ENCODE data around the gene CIT. TPM values are rescaled to one million over a fixed set of nuclear protein-coding genes. Genes with fewer than 3 reads are reported as not detected.

The CIT gene
- total RNA-seq, 1 donor from 2014 or later, result 20.6 TPM

DNA sequence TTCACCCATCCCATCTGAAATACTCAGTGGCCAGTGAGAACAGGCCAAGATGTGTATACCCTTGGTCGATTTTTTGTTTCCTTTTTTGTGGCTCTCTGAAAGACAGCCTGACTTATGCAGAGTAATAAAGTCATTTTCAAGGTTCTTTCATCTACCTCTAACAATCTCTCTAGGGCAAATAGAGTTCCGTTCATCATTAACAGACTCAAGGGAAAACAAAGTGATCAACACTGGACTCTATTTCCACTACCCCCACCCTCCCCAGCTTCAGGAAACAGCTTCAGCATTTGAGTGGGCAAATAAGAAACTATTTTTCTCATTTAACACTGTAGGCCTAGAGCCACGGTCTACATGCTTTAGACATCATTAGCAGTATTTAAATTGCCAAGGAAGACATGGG lies 193.3 kb downstream of the CIT start:
- H3K4me1 ChIP-seq, result peaks cover 16% of the 10 kb centered on the region
- DNase-seq (ENCODE audit: extremely low spot score in 2 of 2), result no peak
- intact Hi-C loops (cut with DNase I), result no loop called here
- no peak overlapping the region for H3K4me3 ChIP-seq
- no peaks in the 10 kb centered on the region for H3K27me3 ChIP-seq
- TF ChIP-seq, protein P1, sequence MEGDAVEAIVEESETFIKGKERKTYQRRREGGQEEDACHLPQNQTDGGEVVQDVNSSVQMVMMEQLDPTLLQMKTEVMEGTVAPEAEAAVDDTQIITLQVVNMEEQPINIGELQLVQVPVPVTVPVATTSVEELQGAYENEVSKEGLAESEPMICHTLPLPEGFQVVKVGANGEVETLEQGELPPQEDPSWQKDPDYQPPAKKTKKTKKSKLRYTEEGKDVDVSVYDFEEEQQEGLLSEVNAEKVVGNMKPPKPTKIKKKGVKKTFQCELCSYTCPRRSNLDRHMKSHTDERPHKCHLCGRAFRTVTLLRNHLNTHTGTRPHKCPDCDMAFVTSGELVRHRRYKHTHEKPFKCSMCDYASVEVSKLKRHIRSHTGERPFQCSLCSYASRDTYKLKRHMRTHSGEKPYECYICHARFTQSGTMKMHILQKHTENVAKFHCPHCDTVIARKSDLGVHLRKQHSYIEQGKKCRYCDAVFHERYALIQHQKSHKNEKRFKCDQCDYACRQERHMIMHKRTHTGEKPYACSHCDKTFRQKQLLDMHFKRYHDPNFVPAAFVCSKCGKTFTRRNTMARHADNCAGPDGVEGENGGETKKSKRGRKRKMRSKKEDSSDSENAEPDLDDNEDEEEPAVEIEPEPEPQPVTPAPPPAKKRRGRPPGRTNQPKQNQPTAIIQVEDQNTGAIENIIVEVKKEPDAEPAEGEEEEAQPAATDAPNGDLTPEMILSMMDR (IDR thresholded peaks at IDR 0.05), result no peak
- TF ChIP-seq POLR2A (IDR thresholded peaks at IDR 0.05) (no peak), POLR2AphosphoS5 (IDR thresholded peaks at IDR 0.05; ENCODE audit: insufficient read depth in 1 of 2, low read depth in 1 of 2) (no peak)
- no peaks in the 10 kb centered on the region for H3K9me3 ChIP-seq
- no peak overlapping the region for H3K27ac ChIP-seq
- peaks cover 0 to 27% of the 10 kb centered on the region in 2 donors for H3K36me3 ChIP-seq

DNA sequence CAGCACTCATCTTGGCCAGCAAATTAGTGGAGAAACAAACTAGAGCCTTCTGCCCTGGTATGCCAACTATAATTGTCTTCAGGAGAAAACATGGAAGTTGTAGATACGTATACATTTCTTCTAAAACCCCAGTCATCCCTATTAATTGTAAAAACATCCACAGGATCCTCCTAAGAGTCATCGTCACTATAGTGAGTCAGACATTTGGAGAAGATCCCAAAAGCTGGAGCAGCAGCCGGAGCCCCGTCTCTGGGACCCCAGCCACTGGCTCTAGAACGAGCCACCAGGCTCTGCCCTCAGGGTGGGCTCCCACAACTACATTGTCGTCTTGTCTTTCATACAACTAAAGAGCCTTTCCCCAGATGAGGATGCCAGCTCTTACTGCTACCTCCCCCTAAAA lies 193.7 kb downstream of the CIT start:
- H3K27me3 ChIP-seq, result no peaks in the 10 kb centered on the region
- no peak overlapping the region for H3K27ac ChIP-seq
- no peak overlapping the region for H3K4me3 ChIP-seq
- peaks cover 16% of the 10 kb centered on the region for H3K4me1 ChIP-seq
- intact Hi-C loops (cut with DNase I), result no loop called here
- no peak for DNase-seq (ENCODE audit: extremely low spot score in 2 of 2)
- H3K9me3 ChIP-seq, result no peaks in the 10 kb centered on the region
- H3K36me3 ChIP-seq, result peaks cover 0 to 31% of the 10 kb centered on the region in 2 donors
- TF ChIP-seq POLR2AphosphoS5 (IDR thresholded peaks at IDR 0.05; ENCODE audit: insufficient read depth in 1 of 2, low read depth in 1 of 2), result no peak
- TF ChIP-seq, protein P1 (IDR thresholded peaks at IDR 0.05), result no peak
- no peak for TF ChIP-seq POLR2A (IDR thresholded peaks at IDR 0.05)

DNA sequence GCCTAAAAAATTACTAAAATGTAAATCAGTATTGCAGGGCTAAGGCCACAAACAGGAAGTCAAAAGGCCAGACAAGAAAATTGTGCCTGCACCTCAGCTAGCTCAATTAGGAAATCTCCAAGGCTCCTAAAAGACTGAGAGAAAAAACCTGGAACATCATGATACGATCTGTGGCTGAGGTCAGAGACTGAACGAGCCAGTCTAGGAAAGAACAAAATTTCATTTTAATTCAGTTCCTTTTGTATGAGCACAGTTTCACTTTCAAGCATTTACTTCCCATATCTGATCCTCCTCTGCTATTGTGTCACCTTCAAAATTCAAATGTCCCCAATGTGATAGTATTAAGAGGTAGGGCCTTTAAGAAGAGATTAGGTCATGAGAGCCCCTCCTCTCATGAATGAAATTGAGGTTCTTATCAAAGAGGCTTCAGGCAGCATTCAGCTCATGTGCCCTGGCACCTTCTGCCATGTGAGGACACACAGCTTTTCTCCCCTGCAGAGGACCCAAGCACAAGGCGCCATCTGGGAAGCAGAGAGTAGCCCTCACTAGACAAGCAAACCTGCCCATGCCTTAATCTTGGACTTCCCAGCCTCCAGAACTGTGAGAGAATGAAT lies 194.4 kb downstream of the CIT start:
- no peak for DNase-seq (ENCODE audit: extremely low spot score in 2 of 2)
- intact Hi-C loops (cut with DNase I), result no loop called here
- H3K27ac ChIP-seq, result no peak overlapping the region

DNA sequence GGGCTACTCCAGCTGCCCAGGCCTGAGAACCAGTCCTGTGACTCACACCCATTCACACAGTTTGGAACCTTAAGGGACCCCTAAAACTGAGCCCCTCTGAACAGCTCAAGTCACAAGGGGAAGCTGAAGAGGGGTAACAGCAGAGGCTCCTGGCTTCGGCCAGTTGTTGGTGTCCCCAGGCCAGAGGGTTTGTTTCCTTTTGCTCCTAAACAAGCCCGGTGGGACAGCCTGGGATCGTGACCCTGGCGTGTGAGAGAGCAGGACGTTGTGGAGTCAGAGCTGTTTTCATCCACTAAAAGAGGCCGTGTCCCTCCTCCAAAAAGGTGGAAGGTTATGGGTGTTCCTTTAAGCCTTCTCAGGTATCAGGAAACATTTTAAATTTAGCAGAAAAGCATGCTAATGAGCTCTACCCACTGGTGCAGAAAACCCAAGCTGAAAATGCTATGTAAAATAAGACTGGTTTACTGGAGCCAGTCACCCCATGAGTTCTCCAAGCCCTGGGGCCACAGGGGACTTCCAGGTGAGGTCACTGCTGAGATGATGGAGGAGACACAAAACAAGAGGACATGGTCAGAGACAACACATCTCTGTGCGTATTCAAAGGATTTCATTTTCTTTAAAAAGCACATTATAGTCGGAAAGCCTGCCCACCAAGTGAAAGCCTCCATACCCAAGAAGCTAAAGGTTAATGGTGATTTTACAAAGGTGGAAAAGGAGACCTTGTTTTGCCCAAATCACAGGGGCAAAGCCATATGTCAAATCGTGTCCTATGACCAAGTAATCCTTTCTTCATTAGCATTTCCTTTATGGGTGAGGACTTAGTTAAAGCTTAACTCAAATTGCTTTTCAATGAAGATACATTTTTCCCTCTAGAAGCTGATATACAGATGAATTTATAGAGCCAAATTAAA lies 195.1 kb downstream of the CIT start:
- Histone ChIP-seq H3K27me3 (no peaks in the 10 kb centered on the region), H3K4me3 (no peak overlapping the region), H3K36me3 (peaks cover 0 to 45% of the 10 kb centered on the region in 2 donors), H3K9me3 (no peaks in the 10 kb centered on the region), H3K27ac (no peak overlapping the region), H3K4me1 (peaks cover 16% of the 10 kb centered on the region)
- intact Hi-C loops (cut with DNase I), result no loop called here
- TF ChIP-seq, protein P1 (IDR thresholded peaks at IDR 0.05), result no peak
- TF ChIP-seq POLR2AphosphoS5 (IDR thresholded peaks at IDR 0.05; ENCODE audit: insufficient read depth in 1 of 2, low read depth in 1 of 2), result no peak
- no peak for TF ChIP-seq POLR2A (IDR thresholded peaks at IDR 0.05)
- no peak for DNase-seq (ENCODE audit: extremely low spot score in 2 of 2)

More for the DNA sequence above, 194.4 kb downstream of the CIT start:
- TF ChIP-seq, protein P1 (IDR thresholded peaks at IDR 0.05), result no peak
- TF ChIP-seq POLR2AphosphoS5 (IDR thresholded peaks at IDR 0.05; ENCODE audit: insufficient read depth in 1 of 2, low read depth in 1 of 2) (no peak), POLR2A (IDR thresholded peaks at IDR 0.05) (no peak)
- Histone ChIP-seq H3K9me3 (no peaks in the 10 kb centered on the region), H3K4me3 (no peak overlapping the region), H3K27me3 (no peaks in the 10 kb centered on the region), H3K4me1 (peaks cover 16% of the 10 kb centered on the region), H3K36me3 (peaks cover 0 to 38% of the 10 kb centered on the region in 2 donors)

Measured in vagina (tissue), 2 donors.